Measurements from ENCODE around the gene STK35.

STK35 gene

GRCh38 chr20:2133318-2134183, 31.9 kb downstream of the STK35 start:
- H3K27me3 ChIP-seq (replicated peaks; ENCODE audit: control insufficient read depth, insufficient read depth, low read length, poor library complexity, severe bottlenecking), result no peaks in the 10 kb centered on the region
- H3K4me1 ChIP-seq (ENCODE audit: control insufficient read depth, insufficient read depth, low read length, poor library complexity, severe bottlenecking), result no peaks in the 10 kb centered on the region
- H3K9me3 ChIP-seq (ENCODE audit: control insufficient read depth, low read length), result no peaks in the 10 kb centered on the region
- H3K27ac ChIP-seq (ENCODE audit: insufficient read depth, low read length, poor library complexity, severe bottlenecking), result no peak overlapping the region
- no peak overlapping the region for H3K4me3 ChIP-seq (ENCODE audit: insufficient read depth, low read depth, low read length, poor library complexity, severe bottlenecking)
- no peaks in the 10 kb centered on the region for H3K36me3 ChIP-seq (ENCODE audit: control insufficient read depth, insufficient read depth, low read length)
- no peak for DNase-seq

GRCh38 chr20:2135013-2135412, 33.4 kb downstream of the STK35 start:
- H3K27me3 ChIP-seq (replicated peaks; ENCODE audit: control insufficient read depth, insufficient read depth, low read length, poor library complexity, severe bottlenecking), result no peaks in the 10 kb centered on the region
- no peak for DNase-seq
- peaks cover 2% of the 10 kb centered on the region for H3K36me3 ChIP-seq (ENCODE audit: control insufficient read depth, insufficient read depth, low read length)
- H3K4me1 ChIP-seq (ENCODE audit: control insufficient read depth, insufficient read depth, low read length, poor library complexity, severe bottlenecking), result no peaks in the 10 kb centered on the region
- no peak overlapping the region for H3K27ac ChIP-seq (ENCODE audit: insufficient read depth, low read length, poor library complexity, severe bottlenecking)
- H3K9me3 ChIP-seq (ENCODE audit: control insufficient read depth, low read length), result no peaks in the 10 kb centered on the region
- H3K4me3 ChIP-seq (ENCODE audit: insufficient read depth, low read depth, low read length, poor library complexity, severe bottlenecking), result no peak overlapping the region

- DNase-seq, result no peak
- Histone ChIP-seq H3K36me3 (ENCODE audit: control insufficient read depth, insufficient read depth, low read length) (peaks cover 2% of the 10 kb centered on the region), H3K4me1 (ENCODE audit: control insufficient read depth, insufficient read depth, low read length, poor library complexity, severe bottlenecking) (no peaks in the 10 kb centered on the region), H3K27me3 (replicated peaks; ENCODE audit: control insufficient read depth, insufficient read depth, low read length, poor library complexity, severe bottlenecking) (no peaks in the 10 kb centered on the region), H3K9me3 (ENCODE audit: control insufficient read depth, low read length) (no peaks in the 10 kb centered on the region), H3K27ac (ENCODE audit: insufficient read depth, low read length, poor library complexity, severe bottlenecking) (no peak overlapping the region), H3K4me3 (ENCODE audit: insufficient read depth, low read depth, low read length, poor library complexity, severe bottlenecking) (no peak overlapping the region)
Observed at GRCh38 chr20:2136275-2136674, 34.6 kb downstream of the STK35 start.

GRCh38 chr20:2137552-2138201, 36.0 kb downstream of the STK35 start:
- no peaks in the 10 kb centered on the region for H3K4me1 ChIP-seq (ENCODE audit: control insufficient read depth, insufficient read depth, low read length, poor library complexity, severe bottlenecking)
- peaks cover 2% of the 10 kb centered on the region for H3K36me3 ChIP-seq (ENCODE audit: control insufficient read depth, insufficient read depth, low read length)
- H3K4me3 ChIP-seq (ENCODE audit: insufficient read depth, low read depth, low read length, poor library complexity, severe bottlenecking), result no peak overlapping the region
- H3K27ac ChIP-seq (ENCODE audit: insufficient read depth, low read length, poor library complexity, severe bottlenecking), result no peak overlapping the region
- H3K27me3 ChIP-seq (replicated peaks; ENCODE audit: control insufficient read depth, insufficient read depth, low read length, poor library complexity, severe bottlenecking), result no peaks in the 10 kb centered on the region
- H3K9me3 ChIP-seq (ENCODE audit: control insufficient read depth, low read length), result no peaks in the 10 kb centered on the region
- DNase-seq, result no peak

GRCh38 chr20:2138396-2138795, 36.8 kb downstream of the STK35 start:
- H3K4me1 ChIP-seq (ENCODE audit: control insufficient read depth, insufficient read depth, low read length, poor library complexity, severe bottlenecking), result no peaks in the 10 kb centered on the region
- H3K27ac ChIP-seq (ENCODE audit: insufficient read depth, low read length, poor library complexity, severe bottlenecking), result no peak overlapping the region
- H3K27me3 ChIP-seq (replicated peaks; ENCODE audit: control insufficient read depth, insufficient read depth, low read length, poor library complexity, severe bottlenecking), result no peaks in the 10 kb centered on the region
- H3K36me3 ChIP-seq (ENCODE audit: control insufficient read depth, insufficient read depth, low read length), result peaks cover 2% of the 10 kb centered on the region
- DNase-seq, result no peak
- no peak overlapping the region for H3K4me3 ChIP-seq (ENCODE audit: insufficient read depth, low read depth, low read length, poor library complexity, severe bottlenecking)
- no peaks in the 10 kb centered on the region for H3K9me3 ChIP-seq (ENCODE audit: control insufficient read depth, low read length)

- no peaks in the 10 kb centered on the region for H3K9me3 ChIP-seq (ENCODE audit: control insufficient read depth, low read length)
- H3K27ac ChIP-seq (ENCODE audit: insufficient read depth, low read length, poor library complexity, severe bottlenecking), result no peak overlapping the region
- H3K4me3 ChIP-seq (ENCODE audit: insufficient read depth, low read depth, low read length, poor library complexity, severe bottlenecking), result no peak overlapping the region
- peaks cover 6% of the 10 kb centered on the region for H3K36me3 ChIP-seq (ENCODE audit: control insufficient read depth, insufficient read depth, low read length)
- no peak for DNase-seq
- no peaks in the 10 kb centered on the region for H3K27me3 ChIP-seq (replicated peaks; ENCODE audit: control insufficient read depth, insufficient read depth, low read length, poor library complexity, severe bottlenecking)
- H3K4me1 ChIP-seq (ENCODE audit: control insufficient read depth, insufficient read depth, low read length, poor library complexity, severe bottlenecking), result no peaks in the 10 kb centered on the region
Observed at GRCh38 chr20:2139250-2139649, 37.6 kb downstream of the STK35 start.

GRCh38 chr20:2139736-2140135, 38.1 kb downstream of the STK35 start:
- Histone ChIP-seq H3K4me1 (ENCODE audit: control insufficient read depth, insufficient read depth, low read length, poor library complexity, severe bottlenecking) (no peaks in the 10 kb centered on the region), H3K27ac (ENCODE audit: insufficient read depth, low read length, poor library complexity, severe bottlenecking) (no peak overlapping the region), H3K36me3 (ENCODE audit: control insufficient read depth, insufficient read depth, low read length) (peaks cover 9% of the 10 kb centered on the region), H3K9me3 (ENCODE audit: control insufficient read depth, low read length) (no peaks in the 10 kb centered on the region), H3K27me3 (replicated peaks; ENCODE audit: control insufficient read depth, insufficient read depth, low read length, poor library complexity, severe bottlenecking) (no peaks in the 10 kb centered on the region), H3K4me3 (ENCODE audit: insufficient read depth, low read depth, low read length, poor library complexity, severe bottlenecking) (no peak overlapping the region)
- no peak for DNase-seq

GRCh38 chr20:2140561-2140960, 38.9 kb downstream of the STK35 start:
- Histone ChIP-seq H3K4me3 (ENCODE audit: insufficient read depth, low read depth, low read length, poor library complexity, severe bottlenecking) (no peak overlapping the region), H3K9me3 (ENCODE audit: control insufficient read depth, low read length) (no peaks in the 10 kb centered on the region), H3K27ac (ENCODE audit: insufficient read depth, low read length, poor library complexity, severe bottlenecking) (no peak overlapping the region), H3K4me1 (ENCODE audit: control insufficient read depth, insufficient read depth, low read length, poor library complexity, severe bottlenecking) (no peaks in the 10 kb centered on the region), H3K36me3 (ENCODE audit: control insufficient read depth, insufficient read depth, low read length) (peaks cover 16% of the 10 kb centered on the region), H3K27me3 (replicated peaks; ENCODE audit: control insufficient read depth, insufficient read depth, low read length, poor library complexity, severe bottlenecking) (no peaks in the 10 kb centered on the region)
- no peak for DNase-seq

GRCh38 chr20:2141600-2142575, 40.3 kb downstream of the STK35 start:
- H3K36me3 ChIP-seq (ENCODE audit: control insufficient read depth, insufficient read depth, low read length), result peaks cover 18% of the 10 kb centered on the region
- DNase-seq, result no peak
- H3K27me3 ChIP-seq (replicated peaks; ENCODE audit: control insufficient read depth, insufficient read depth, low read length, poor library complexity, severe bottlenecking), result no peaks in the 10 kb centered on the region
- no peak overlapping the region for H3K27ac ChIP-seq (ENCODE audit: insufficient read depth, low read length, poor library complexity, severe bottlenecking)
- H3K4me3 ChIP-seq (ENCODE audit: insufficient read depth, low read depth, low read length, poor library complexity, severe bottlenecking), result no peak overlapping the region
- H3K9me3 ChIP-seq (ENCODE audit: control insufficient read depth, low read length), result no peaks in the 10 kb centered on the region
- no peaks in the 10 kb centered on the region for H3K4me1 ChIP-seq (ENCODE audit: control insufficient read depth, insufficient read depth, low read length, poor library complexity, severe bottlenecking)

Measured in effector memory CD4-positive, alpha-beta T cell (primary cell).